Astrocyte of the hippocampus (primary cell): ENCODE data around the gene PCIF1.
"Not testable (repeated sequence)": the region's sequence is repeated elsewhere in the genome, so short reads cannot be mapped to it uniquely, and the experiment has no call there.

Experiments
- DNase-seq: peaks from one replicate; pipeline ENCODE4 v3.0.0; 2011; ENCODE audit warnings: low read depth, low spot score

The PCIF1 gene

DNA sequence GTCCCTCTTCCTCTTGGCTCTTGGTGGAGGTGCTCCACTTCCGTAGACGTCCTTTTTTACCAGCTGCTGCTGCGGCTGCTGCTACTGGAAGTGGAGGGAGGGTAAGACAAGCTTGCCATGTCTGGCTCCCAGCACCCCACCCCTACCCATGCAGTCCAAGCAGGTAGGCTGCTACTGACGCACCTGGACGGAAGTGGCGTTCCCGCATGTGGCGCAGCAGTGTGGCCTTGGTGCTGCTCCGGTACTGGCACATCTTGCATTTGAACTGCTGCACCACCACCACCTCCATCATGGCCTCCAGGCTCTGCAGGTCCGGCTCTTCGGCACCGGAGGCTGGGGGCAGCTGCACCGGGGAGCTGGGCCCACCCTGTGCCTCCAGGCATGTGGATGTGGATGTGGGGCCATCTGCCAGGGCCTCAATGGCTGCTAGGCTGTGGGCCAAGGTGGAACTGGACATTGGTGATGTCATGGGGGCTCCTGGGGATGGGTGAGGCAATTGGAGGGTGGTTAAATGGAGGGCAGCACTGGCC is 33.1 kb downstream of the PCIF1 start:
- no peak for DNase-seq

GRCh38 chr20:45968081-45968671 is 33.7 kb downstream of the PCIF1 start:
- DNase-seq: no peak

DNA sequence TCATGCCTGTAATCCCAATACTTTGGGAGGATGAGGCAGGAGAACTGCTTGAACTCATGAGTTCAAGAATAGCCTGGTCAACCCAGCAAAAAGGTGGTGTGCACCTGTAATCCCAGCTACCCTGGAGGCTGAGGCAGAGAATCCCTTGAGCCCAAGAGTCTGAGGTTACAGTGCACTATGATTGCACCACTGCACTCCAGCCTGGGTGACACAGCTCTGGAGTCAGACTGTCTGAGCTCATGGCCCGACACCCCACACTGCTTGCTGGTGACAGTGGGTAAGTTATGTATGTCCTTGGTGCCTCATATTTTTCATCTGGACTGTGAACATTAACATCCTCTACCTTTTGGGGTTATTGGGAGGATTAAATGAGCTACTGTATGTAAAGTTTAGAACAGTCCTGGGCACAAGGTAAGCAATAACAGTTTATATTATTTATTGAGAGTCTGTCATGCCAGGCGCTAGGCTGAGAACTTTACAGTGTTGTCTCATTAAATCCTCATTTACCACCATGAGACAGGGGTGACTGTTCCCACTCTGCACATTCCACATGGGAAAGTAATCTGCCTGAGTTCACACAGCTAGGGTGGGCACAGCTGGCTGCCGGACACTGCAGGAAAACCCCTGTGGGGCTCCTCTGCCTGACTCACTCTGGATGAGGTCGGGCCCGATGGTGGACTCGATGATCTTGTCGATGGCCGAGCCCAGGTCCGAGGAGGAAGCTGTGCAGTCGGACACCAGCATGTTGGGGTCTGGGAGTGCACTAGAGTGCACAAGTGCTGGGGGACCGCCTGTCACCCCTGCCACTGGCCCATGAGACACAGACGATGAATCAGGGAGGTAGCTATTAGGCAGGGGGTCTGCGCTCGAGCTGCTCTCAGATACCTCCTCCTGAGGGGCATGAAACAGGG is 34.6 kb downstream of the PCIF1 start:
- peak; percentile 39 for DNase-seq

DNA sequence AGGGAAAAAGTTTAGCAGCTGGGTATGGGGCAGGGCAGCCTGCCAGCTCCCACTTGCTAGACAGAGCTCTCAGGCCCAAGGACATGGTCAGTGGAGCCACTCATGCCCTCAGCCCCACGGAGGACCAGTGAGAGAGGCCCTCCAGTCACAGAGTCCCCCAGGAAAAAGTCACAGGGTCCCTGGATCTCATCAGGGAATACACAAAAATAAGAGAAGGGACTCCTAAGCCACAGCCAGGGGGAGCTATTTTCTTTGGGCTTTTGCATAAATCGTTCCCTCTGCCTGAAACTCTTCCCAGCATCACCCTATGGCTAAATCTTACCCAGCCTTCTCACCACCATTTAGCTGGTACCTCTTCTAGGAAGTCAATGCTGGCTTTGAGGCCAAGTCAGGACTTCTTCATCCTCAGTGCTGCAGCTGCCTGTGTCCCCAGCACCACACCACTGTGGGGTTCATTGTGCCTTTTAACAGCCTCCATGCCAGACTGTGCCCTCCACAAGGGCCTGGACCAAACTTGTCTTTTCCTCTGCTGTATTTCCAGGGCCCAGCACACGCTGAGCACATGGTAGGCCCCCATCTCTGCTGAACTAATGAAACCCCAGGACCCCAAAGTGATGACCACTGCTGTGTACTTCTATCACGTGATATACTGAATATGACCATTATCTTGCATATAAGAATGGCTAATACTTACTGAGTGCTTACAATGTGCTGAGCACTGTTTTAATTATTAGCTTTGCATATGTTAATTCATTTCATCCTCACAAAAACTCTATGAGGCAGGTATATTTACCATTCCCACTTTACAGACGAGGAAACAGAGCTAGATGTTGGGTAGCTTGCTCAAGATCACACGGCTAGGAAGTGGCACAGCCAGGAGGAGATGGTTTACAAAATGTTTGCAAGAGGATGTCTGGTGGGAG is 35.5 kb downstream of the PCIF1 start:
- peak; percentile 68 for DNase-seq

- peak; percentile 37 for DNase-seq
These were observed 36.4 kb downstream of the PCIF1 start for GRCh38 chr20:45970646-45971424.

- no peak for DNase-seq
These were observed 36.9 kb downstream of the PCIF1 start for GRCh38 chr20:45971425-45971674.

GRCh38 chr20:45971675-45972499 is 37.4 kb downstream of the PCIF1 start, which contains the start of gene ZNF335:
Gene ZNF335, minus strand, starts transcription at chr20:45972203. Its CDS starts 793 bp downstream, at chr20:45971410.
- peak; percentile 99 for DNase-seq

DNA sequence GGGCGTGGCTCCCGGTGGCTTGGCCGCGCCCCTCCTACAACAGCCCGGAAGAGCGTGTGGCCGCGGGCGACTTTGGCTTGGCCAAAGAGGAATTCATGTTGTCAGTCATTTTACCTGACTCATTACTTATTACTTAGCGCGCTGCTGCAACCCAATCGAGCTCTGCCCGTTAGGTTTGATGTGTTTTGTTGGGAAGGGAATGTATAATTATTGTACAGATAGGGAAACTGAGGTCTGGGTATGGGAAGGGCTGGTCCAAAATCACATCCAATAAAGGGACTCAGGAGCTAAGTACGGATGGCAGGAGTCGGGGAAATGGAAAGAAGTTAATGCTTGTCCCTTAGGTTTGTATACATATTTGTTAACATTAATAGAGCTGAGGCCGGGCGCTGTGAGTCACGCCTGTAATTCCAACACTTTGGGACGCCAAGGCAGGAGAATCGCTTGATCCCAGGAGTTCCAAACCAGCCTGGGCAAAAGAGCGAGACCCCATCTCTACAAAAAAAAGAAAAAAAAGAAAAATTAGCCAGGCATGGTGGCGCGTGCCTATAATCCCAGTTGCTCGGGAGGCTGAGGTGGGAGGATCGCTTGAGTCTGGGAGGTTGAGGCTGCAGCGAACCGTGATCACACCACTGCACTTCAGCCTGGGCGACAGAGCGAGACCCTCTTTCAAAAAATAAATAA is 38.2 kb downstream of the PCIF1 start:
- no peak for DNase-seq

DNA sequence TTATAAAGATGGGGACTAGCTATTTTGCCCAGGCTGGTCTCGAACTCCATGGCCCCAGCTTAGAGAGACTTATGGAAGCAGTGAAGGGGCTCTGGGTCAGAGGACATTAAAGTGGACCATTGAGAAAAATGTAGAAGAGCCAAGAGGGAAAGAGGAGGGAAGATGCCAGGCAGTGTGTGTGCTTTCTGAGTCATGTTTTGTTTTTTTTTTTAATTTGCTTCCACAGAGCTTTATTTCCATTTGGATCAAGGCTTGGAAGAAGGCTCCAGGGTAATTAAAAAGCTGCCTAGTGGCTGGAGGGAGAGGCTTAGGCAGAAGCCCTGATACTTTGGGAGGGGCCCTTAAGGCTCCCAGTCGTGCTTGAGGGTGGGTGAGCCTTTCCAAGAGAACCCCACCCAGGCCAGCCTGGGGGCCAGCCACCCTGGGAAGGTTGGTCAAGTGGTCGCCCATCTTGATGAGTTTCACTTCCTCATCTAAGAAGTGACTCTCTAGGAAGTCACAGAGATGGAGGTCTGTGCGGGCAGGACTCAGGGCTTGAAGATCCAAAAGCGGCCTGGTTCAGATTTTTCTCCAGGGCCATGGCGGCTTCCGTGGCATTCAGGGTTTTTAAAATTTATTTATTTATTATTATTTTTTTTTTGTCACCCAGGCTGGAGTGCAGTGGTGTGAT is 40.5 kb downstream of the PCIF1 start:
- no peak for DNase-seq

DNA sequence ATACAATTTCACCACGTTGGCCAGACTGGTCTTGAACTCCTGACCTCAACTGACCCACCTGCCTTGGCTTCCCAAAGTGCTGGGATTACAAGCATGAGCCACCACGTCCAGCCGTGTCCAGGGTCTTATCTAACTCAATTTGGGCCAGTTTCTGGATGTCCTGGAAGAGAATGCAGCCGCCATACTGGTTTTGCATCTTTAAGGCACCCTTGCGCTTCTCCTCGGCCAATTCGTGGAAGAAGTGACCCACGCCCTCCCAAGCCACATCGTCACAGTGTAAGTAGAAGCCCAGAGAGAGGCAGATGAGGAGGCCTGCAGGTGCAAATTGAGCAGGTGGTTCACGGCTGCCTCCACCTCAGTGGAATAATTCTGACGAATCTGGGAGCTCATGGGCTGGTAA is 41.2 kb downstream of the PCIF1 start:
- no peak for DNase-seq

GRCh38 chr20:45976086-45976485 is 41.6 kb downstream of the PCIF1 start:
- no peak for DNase-seq

GRCh38 chr20:45981261-45981660 is 46.8 kb downstream of the PCIF1 start:
- no peak for DNase-seq

DNA sequence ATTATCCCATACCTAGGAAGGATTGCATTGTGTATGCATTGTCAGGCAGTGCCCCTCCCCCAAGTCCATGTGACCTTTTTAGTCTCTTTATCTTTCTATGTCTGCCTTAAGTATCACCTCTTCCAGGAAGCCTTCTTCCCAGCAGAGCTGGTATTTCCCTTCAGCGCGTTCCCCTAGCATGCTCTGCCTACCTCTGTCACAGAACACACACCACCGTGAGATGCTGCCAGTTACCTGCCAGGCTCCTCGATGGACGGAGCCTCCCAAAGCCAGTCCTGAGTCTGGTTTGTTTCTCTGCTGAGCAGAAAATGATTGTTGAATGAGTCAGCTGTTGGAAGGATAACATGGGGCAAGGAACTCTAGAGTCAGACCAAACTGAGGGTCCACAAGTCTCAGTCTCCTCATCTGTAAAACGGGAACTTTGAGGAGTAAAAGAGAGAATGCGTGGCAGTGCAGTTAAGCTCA is 48.8 kb downstream of the PCIF1 start:
- no peak for DNase-seq

GRCh38 chr20:45985573-45985972 is 51.1 kb downstream of the PCIF1 start:
- DNase-seq: no peak

DNA sequence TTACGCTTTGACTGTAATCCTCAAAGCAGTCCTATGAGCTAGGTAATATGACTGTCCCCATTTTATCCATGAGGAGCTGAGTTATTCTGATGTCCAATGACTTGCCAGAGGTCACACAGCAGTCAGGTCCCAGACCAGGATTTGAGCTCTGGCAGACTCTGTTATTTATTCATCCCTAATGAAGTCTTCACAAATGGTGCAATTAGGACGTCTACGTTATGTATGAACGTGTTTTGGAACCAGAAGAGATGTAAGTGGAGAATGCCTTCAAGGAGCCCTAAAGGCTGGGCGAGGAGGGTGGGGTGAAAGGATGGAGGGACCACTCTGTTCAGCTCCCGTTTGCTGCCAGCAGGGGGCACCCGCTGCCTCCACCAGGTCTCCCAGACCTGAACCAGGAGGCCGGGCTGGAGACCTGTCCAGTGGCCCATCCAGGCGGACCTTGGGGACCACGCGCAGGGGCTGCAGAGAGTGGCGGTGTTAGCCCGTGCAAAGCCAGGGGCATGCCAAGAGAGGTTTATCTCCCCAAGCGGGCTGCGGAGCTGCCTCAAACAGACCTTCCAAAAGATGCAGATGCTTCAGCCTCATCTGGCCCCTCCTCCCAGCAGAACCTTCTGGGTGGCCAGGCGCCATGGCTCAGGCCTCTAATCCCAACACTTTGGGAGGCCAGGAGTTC is 52.8 kb downstream of the PCIF1 start:
- peak; percentile 82 for DNase-seq

GRCh38 chr20:45988830-45989229 is 54.3 kb downstream of the PCIF1 start:
- not testable (repeated sequence) for DNase-seq

- DNase-seq: no peak
These were observed 57.1 kb downstream of the PCIF1 start for GRCh38 chr20:45991616-45992015.

- peak; percentile 44 for DNase-seq
These were observed 58.9 kb downstream of the PCIF1 start for GRCh38 chr20:45993197-45993951.
